HG03565 (cell line): ENCODE measurements around the gene SLC25A13.

Experiments used
- ATAC-seq: cut with Tn5 transposase; IDR thresholded peaks from one replicate; pipeline ENCODE4 v1.9.1; 2021; ENCODE audit warnings: mild to moderate bottlenecking, moderate library complexity; ENCODE audit not compliant: unreplicated experiment

The SLC25A13 gene

GRCh38 chr7:96244992-96245292 lies 77.0 kb downstream of the SLC25A13 start:
- ATAC-seq = no peak

GRCh38 chr7:96244244-96244991 lies 77.5 kb downstream of the SLC25A13 start:
- ATAC-seq = no peak

- no peak for ATAC-seq
Measured at GRCh38 chr7:96243241-96243640, 78.7 kb downstream of the SLC25A13 start.

GRCh38 chr7:96241855-96242254 lies 80.0 kb downstream of the SLC25A13 start:
- ATAC-seq = no peak

- ATAC-seq = no peak
Measured at GRCh38 chr7:96238976-96239766, 82.7 kb downstream of the SLC25A13 start.

GRCh38 chr7:96238474-96238873 lies 83.4 kb downstream of the SLC25A13 start:
- no peak for ATAC-seq

GRCh38 chr7:96237040-96237439 lies 84.9 kb downstream of the SLC25A13 start:
- ATAC-seq = no peak

- no peak for ATAC-seq
Measured at GRCh38 chr7:96236198-96237039, 85.5 kb downstream of the SLC25A13 start.

GRCh38 chr7:96235281-96235680 lies 86.6 kb downstream of the SLC25A13 start:
- ATAC-seq = no peak

- no peak for ATAC-seq
Measured at GRCh38 chr7:96233528-96234154, 88.3 kb downstream of the SLC25A13 start.

GRCh38 chr7:96233084-96233483 lies 88.8 kb downstream of the SLC25A13 start:
- ATAC-seq = no peak

- ATAC-seq = no peak
Measured at GRCh38 chr7:96228760-96229159, 93.1 kb downstream of the SLC25A13 start.

GRCh38 chr7:96225251-96225650 lies 96.6 kb downstream of the SLC25A13 start:
- ATAC-seq = no peak

- no peak for ATAC-seq
Measured at GRCh38 chr7:96224685-96225084, 97.2 kb downstream of the SLC25A13 start.

- no peak for ATAC-seq
Measured at GRCh38 chr7:96224073-96224472, 97.8 kb downstream of the SLC25A13 start.

- ATAC-seq = no peak
Measured at GRCh38 chr7:96221888-96222287, 100.0 kb downstream of the SLC25A13 start.

- ATAC-seq = no peak
Measured at GRCh38 chr7:96219378-96220130, 102.3 kb downstream of the SLC25A13 start.

- ATAC-seq = no peak
Measured at GRCh38 chr7:96218664-96219243, 103.1 kb downstream of the SLC25A13 start.

- ATAC-seq = no peak
Measured at GRCh38 chr7:96217147-96217546, 104.8 kb downstream of the SLC25A13 start.

GRCh38 chr7:96216373-96216772 lies 105.5 kb downstream of the SLC25A13 start:
- no peak for ATAC-seq
